ENCODE data around the gene CAT.

DNA sequence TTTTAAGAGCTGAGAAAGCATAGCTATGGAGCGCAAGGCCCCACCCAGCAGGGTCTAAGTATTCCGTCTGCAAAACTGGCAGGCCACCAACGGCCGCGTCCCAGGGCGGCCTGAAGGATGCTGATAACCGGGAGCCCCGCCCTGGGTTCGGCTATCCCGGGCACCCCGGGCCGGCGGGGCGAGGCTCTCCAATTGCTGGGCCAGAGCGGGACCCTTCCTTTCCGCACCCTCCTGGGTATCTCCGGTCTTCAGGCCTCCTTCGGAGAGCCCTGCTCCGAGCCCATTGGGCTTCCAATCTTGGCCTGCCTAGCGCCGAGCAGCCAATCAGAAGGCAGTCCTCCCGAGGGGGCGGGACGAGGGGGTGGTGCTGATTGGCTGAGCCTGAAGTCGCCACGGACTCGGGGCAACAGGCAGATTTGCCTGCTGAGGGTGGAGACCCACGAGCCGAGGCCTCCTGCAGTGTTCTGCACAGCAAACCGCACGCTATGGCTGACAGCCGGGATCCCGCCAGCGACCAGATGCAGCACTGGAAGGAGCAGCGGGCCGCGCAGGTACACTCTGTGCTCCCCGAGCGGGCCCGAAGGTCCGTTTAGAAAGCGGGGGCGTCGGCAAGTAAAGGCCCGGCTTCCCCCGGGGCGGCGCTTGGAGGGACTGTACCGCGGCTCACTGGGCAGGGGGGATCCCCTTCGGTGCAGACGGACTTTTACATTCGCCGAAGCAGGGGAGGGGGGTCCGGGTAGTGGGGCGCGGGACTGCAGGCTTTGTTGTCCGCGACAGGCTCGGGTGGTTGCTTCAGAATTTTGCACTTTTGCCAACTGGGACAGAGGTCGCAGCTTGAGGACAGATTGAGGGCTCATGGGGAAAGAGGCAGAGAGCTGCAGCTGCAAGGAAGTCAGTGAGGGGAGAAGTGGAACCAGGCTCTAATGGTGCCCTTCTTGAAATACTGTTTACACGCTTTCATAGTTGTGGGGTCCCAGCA is at the start of gene CAT:
- TF ChIP-seq, protein P1, sequence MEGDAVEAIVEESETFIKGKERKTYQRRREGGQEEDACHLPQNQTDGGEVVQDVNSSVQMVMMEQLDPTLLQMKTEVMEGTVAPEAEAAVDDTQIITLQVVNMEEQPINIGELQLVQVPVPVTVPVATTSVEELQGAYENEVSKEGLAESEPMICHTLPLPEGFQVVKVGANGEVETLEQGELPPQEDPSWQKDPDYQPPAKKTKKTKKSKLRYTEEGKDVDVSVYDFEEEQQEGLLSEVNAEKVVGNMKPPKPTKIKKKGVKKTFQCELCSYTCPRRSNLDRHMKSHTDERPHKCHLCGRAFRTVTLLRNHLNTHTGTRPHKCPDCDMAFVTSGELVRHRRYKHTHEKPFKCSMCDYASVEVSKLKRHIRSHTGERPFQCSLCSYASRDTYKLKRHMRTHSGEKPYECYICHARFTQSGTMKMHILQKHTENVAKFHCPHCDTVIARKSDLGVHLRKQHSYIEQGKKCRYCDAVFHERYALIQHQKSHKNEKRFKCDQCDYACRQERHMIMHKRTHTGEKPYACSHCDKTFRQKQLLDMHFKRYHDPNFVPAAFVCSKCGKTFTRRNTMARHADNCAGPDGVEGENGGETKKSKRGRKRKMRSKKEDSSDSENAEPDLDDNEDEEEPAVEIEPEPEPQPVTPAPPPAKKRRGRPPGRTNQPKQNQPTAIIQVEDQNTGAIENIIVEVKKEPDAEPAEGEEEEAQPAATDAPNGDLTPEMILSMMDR (conservative IDR thresholded peaks at IDR 0.05), result no peak
- TF ChIP-seq ZFX (IDR thresholded peaks at IDR 0.05), result peak; percentile 80
